SHP77 treated with DMSO at 0.1 percent for 48 hours (cell line): Measurements from ENCODE around the gene GPC5.
"Not testable (repeated sequence)": the region's sequence is repeated elsewhere in the genome, so short reads cannot be mapped to it uniquely, and the experiment has no call there.

Experiments
- DNase-seq: peaks from one replicate; lab custom pipeline; 2025; lab: John Stamatoyannopoulos, UW

GPC5 gene

GRCh38 chr13:92843549-92843948, 1445.1 kb downstream of the GPC5 start:
- peak; percentile 99 for DNase-seq

- no peak for DNase-seq
These were observed 1451.0 kb downstream of the GPC5 start for GRCh38 chr13:92849381-92849780.

- DNase-seq: no peak
These were observed 1466.3 kb downstream of the GPC5 start for GRCh38 chr13:92864584-92865284.

- DNase-seq: no peak
These were observed 1474.6 kb downstream of the GPC5 start for GRCh38 chr13:92873029-92873428.

GRCh38 chr13:92886535-92887077, 1488.2 kb downstream of the GPC5 start:
- DNase-seq: no peak

- DNase-seq: no peak
These were observed 1496.0 kb downstream of the GPC5 start for GRCh38 chr13:92894447-92894846.

- peak; percentile 83 for DNase-seq
These were observed 1498.4 kb downstream of the GPC5 start for GRCh38 chr13:92896842-92897241.

GRCh38 chr13:92898946-92899345, 1500.5 kb downstream of the GPC5 start:
- DNase-seq: not testable (repeated sequence)

- no peak for DNase-seq
These were observed 1502.0 kb downstream of the GPC5 start for GRCh38 chr13:92900446-92900845.

- peak; percentile 93 for DNase-seq
These were observed 1503.3 kb downstream of the GPC5 start for GRCh38 chr13:92901739-92902138.

GRCh38 chr13:92912629-92913028, 1514.2 kb downstream of the GPC5 start:
- no peak for DNase-seq

GRCh38 chr13:92913840-92914239, 1515.4 kb downstream of the GPC5 start:
- no peak for DNase-seq
